OCI-LY7 (cell line): ENCODE measurements around the gene YBX1. TPM values are rescaled to one million over a fixed set of nuclear protein-coding genes. Genes with fewer than 3 reads are reported as not detected.

Source experiments
- BruUV-seq: library from RNA; stranded (reverse); fragments of 400-500 nt; replicated peaks from 2 replicates; lab custom pipeline; 2021; lab: Mats Ljungman, UMichigan
- CTCF ChIA-PET: fragments of 300-600 bp; sonication (Branson Sonifier 250); formaldehyde crosslinking; loops from one replicate; lab custom pipeline; 2022; ENCODE audit warnings: antibody characterized with exemption; ENCODE audit not compliant: unreplicated experiment; lab: Charles Lee
- POLR2A ChIA-PET: fragments of 300-600 bp; sonication (Branson Sonifier 250); formaldehyde crosslinking; loops from one replicate; lab custom pipeline; 2022; ENCODE audit warnings: antibody characterized with exemption; lab: Charles Lee
- DNase-seq: peaks from one replicate; pipeline ENCODE4 v3.0.0-alpha.2; 2015; ENCODE audit warnings: low spot score
- H2AFZ ChIP-seq: fragments of 200-600 bp; sonication (generic), shearing (Covaris generic); 2 replicates; pipeline ENCODE4 v1.6.1; 2014; ENCODE audit warnings: mild to moderate bottlenecking, antibody characterized with exemption, low read length, moderate library complexity
- H3K27ac ChIP-seq: fragments of 200-600 bp; sonication (generic); 2 replicates; pipeline ENCODE4 v1.5.1; 2014; ENCODE audit warnings: mixed run types, low read depth, mild to moderate bottlenecking, moderate library complexity, low read length, inconsistent platforms; ENCODE audit not compliant: poor library complexity, severe bottlenecking
- H3K36me3 ChIP-seq: fragments of 200-600 bp; sonication (generic); 2 replicates; pipeline ENCODE4 v1.6.1; 2014; ENCODE audit warnings: mild to moderate bottlenecking, antibody characterized with exemption, low read length, moderate library complexity, mixed read lengths; ENCODE audit not compliant: insufficient read depth
- H3K4me1 ChIP-seq: fragments of 200-600 bp; sonication (generic); 2 replicates; pipeline ENCODE4 v1.5.1; 2014; ENCODE audit warnings: mild to moderate bottlenecking, low read length; ENCODE audit not compliant: insufficient read depth, poor library complexity, severe bottlenecking
- H3K4me2 ChIP-seq: fragments of 200-600 bp; sonication (generic); 2 replicates; pipeline ENCODE4 v1.6.1; 2014; ENCODE audit warnings: mild to moderate bottlenecking, low read length
- H3K4me3 ChIP-seq: fragments of 200-600 bp; sonication (generic); 2 replicates; pipeline ENCODE4 v1.5.1; 2014; ENCODE audit warnings: mild to moderate bottlenecking, low read depth, low read length; ENCODE audit not compliant: poor library complexity, severe bottlenecking
- H3K79me2 ChIP-seq: fragments of 200-600 bp; sonication (generic); 2 replicates; pipeline ENCODE4 v1.6.1; 2016; ENCODE audit warnings: low read depth, mild to moderate bottlenecking, low read length, moderate library complexity, mixed read lengths; ENCODE audit not compliant: insufficient read depth
- H3K9me2 ChIP-seq: fragments of 200-600 bp; sonication (generic); 2 replicates; pipeline ENCODE4 v1.6.1; 2016; ENCODE audit warnings: mild to moderate bottlenecking, low read length, mixed read lengths; ENCODE audit not compliant: insufficient read depth
- H3K9me3 ChIP-seq: fragments of 200-600 bp; sonication (generic); 2 replicates; pipeline ENCODE4 v1.6.1; 2014; ENCODE audit warnings: mild to moderate bottlenecking, mixed run types, low read length, mixed read lengths
- H4K20me1 ChIP-seq: fragments of 200-600 bp; sonication (generic); 2 replicates; pipeline ENCODE4 v1.6.1; 2014; ENCODE audit warnings: mild to moderate bottlenecking, antibody characterized with exemption, low read length, moderate library complexity, mixed read lengths; ENCODE audit not compliant: insufficient read depth
- CTCF ChIP-seq: fragments of 200-600 bp; sonication (generic); conservative IDR thresholded peaks from 2 replicates; pipeline ENCODE4 v1.5.1; 2014; ENCODE audit warnings: mild to moderate bottlenecking, antibody characterized with exemption, low read length, moderate library complexity, mixed read lengths
- EZH2phosphoT487 ChIP-seq: fragments of 200-600 bp; sonication (generic); IDR thresholded peaks from 2 replicates; pipeline ENCODE4 v1.6.1; 2018; ENCODE audit warnings: low read depth, borderline replicate concordance, mild to moderate bottlenecking, mixed run types, antibody characterized with exemption, low read length, moderate library complexity, mixed read lengths
- intact Hi-C: fragments of 100-400 bp; cut with micrococcal nuclease; formaldehyde crosslinking; loops from one replicate; pipeline ENCODE4 v1.10.0; 2022; ENCODE audit not compliant: unreplicated experiment
- total RNA-seq, 2 experiments: library from RNA; depleted of rRNA in 1 of 2; stranded (reverse); fragments of >200 nt in 1 of 2; shearing (Covaris generic) in 1 of 2; gene quantifications; 2 replicates each; pipeline ENCODE4 v1.2.3, GENCODE V29; 2014 to 2022

YBX1 gene
- total RNA-seq, 2 experiments from 2014 or later = 750 to 956 TPM

GRCh38 chr1:42747125-42747524 lies 64.9 kb downstream of the YBX1 start:
- no peak overlapping the region for H3K27ac ChIP-seq
- H3K9me3 ChIP-seq = no peaks in the 10 kb centered on the region
- H3K4me2 ChIP-seq = no peak overlapping the region
- H3K36me3 ChIP-seq = peaks cover 34% of the 10 kb centered on the region
- H3K4me3 ChIP-seq = no peak overlapping the region
- intact Hi-C loops = loop anchor here (1.0 kb wide), 1 partner anchor 169 kb away; no protein-coding TSS in a partner anchor
- no TSS peak for BruUV-seq
- no peaks in the 10 kb centered on the region for H3K79me2 ChIP-seq
- H3K9me2 ChIP-seq = no peaks in the 10 kb centered on the region
- CTCF ChIA-PET = no interaction called here
- no peaks in the 10 kb centered on the region for H4K20me1 ChIP-seq
- no peaks in the 10 kb centered on the region for H3K4me1 ChIP-seq
- H2AFZ ChIP-seq = no peak overlapping the region
- POLR2A ChIA-PET = no interaction called here
- TF ChIP-seq CTCF = peak; percentile 75
- TF ChIP-seq EZH2phosphoT487 = no peak
- peak; percentile 34 for DNase-seq

GRCh38 chr1:42748021-42748420 lies 65.8 kb downstream of the YBX1 start:
- Histone ChIP-seq H3K4me1 (no peaks in the 10 kb centered on the region), H3K27ac (no peak overlapping the region), H2AFZ (no peak overlapping the region), H3K9me3 (no peaks in the 10 kb centered on the region), H3K9me2 (no peaks in the 10 kb centered on the region), H3K79me2 (no peaks in the 10 kb centered on the region), H3K4me2 (no peak overlapping the region), H3K4me3 (no peak overlapping the region), H3K36me3 (peaks cover 43% of the 10 kb centered on the region), H4K20me1 (no peaks in the 10 kb centered on the region)
- CTCF ChIA-PET = no interaction called here
- BruUV-seq = no TSS peak
- DNase-seq = no peak
- intact Hi-C loops = no loop called here
- POLR2A ChIA-PET = no interaction called here
- TF ChIP-seq CTCF (no peak), EZH2phosphoT487 (no peak)

DNA sequence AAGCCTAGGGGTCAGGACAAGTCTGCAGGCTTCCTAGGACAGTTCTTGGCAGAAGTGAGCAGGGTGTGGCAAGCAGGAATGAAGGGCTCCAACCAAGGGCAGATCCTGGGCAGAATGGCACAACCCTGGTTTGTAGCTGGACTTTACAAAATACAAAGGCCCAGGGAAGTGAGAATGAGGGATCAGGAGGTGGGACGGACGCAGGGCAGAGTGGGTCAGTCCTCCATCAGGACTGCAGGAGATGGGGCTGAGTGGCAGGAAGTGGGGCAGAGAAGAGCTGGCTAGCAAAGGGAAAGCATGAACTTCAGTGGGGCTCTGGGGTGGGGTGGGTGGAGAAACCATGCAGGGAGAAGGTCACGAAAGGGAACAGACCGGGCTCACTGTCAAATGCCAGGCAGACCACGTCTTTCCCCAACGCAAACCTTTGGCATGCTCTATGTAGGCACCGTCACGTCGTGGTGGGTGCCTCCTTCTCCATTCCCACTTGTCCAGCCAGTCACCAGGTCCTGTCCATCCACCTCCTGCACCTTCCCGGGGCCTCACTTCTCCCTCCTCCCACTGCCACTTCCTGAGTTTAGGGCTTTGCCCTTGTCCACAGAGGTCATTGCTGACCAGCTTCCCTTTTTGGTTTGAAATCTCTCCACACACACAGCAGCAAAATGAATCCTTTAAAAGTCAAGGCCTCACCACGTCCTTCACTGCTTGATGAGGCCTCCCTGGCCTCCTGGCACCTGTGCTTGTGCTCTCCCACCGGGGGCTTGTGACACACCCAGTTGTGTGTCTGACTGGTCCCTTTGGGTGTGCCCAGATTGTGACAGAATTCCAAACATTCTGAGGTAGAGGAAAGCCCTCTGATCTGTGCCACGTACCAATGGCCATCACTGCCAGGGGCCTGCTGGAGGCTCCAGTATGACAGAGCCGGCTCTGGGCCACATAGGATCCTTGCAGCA lies 66.5 kb downstream of the YBX1 start:
- Histone ChIP-seq H3K4me2 (no peak overlapping the region), H3K79me2 (no peaks in the 10 kb centered on the region), H3K27ac (no peak overlapping the region), H3K4me1 (no peaks in the 10 kb centered on the region), H3K36me3 (peaks cover 49% of the 10 kb centered on the region), H4K20me1 (no peaks in the 10 kb centered on the region), H3K4me3 (no peak overlapping the region), H3K9me2 (no peaks in the 10 kb centered on the region), H3K9me3 (no peaks in the 10 kb centered on the region), H2AFZ (no peak overlapping the region)
- no peak for DNase-seq
- ChIA-PET CTCF (no interaction called here), POLR2A (no interaction called here)
- BruUV-seq = no TSS peak
- intact Hi-C loops = no loop called here
- TF ChIP-seq EZH2phosphoT487 (no peak), CTCF (no peak)
